HG02981 (cell line): ENCODE measurements around the gene PSMA2.

Experiments
- ATAC-seq: cut with Tn5 transposase; IDR thresholded peaks from one replicate; pipeline ENCODE4 v1.9.1; 2021; ENCODE audit warnings: mild to moderate bottlenecking, moderate library complexity; ENCODE audit not compliant: unreplicated experiment

Gene PSMA2

GRCh38 chr7:42931834-42932651 lies at the start of gene PSMA2, which contains the start of gene MRPL32:
PSMA2 (minus strand) TSS chr7:42932174; CDS start chr7:42932158, 16 bp downstream.
MRPL32 (plus strand) TSS chr7:42932376; CDS start chr7:42932387, 11 bp downstream.
- peak; percentile 100 for ATAC-seq

DNA sequence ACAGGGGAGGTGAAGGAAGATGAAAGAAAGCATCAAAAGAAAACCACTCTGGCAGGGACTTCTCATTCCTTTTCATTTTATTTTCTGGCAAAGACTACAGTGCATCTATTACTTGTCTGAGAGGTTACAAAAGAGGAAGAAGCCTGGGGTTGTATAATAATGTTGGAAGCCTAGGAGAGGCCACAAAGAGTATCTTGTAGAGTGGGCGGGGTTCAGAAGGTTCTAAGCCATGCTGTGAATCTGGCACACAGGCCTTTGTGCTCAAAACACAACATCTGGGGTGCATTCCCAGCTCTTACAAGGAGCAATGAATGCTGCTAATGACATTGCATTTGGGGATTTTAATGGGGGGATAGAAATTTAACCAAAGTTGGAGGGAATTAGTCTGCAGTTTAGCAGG lies 49.6 kb upstream of the PSMA2 start:
- ATAC-seq, result no peak

GRCh38 chr7:42980514-42980913 lies 48.5 kb upstream of the PSMA2 start:
- ATAC-seq, result no peak

GRCh38 chr7:42980084-42980483 lies 48.1 kb upstream of the PSMA2 start:
- no peak for ATAC-seq

DNA sequence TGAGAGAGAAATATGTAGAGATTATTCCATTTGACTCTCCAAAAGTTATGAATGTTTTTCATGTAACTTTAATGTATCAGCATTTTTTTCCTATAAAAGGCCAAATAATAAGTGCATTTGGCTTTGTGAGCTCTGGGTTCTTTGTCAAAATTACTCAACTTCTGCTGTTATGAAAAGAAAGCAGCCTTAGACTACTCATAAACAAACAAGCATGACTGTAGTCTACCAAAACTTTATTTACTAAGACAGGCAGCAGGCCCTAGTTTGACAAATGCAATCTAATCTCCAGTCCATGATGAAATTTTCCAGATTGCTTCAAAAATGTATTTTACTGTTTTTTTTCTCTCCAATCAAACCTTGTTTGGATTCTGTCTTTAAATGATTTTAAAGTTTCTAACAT lies 46.5 kb upstream of the PSMA2 start:
- ATAC-seq, result no peak

GRCh38 chr7:42976371-42976770 lies 44.4 kb upstream of the PSMA2 start:
- no peak for ATAC-seq

DNA sequence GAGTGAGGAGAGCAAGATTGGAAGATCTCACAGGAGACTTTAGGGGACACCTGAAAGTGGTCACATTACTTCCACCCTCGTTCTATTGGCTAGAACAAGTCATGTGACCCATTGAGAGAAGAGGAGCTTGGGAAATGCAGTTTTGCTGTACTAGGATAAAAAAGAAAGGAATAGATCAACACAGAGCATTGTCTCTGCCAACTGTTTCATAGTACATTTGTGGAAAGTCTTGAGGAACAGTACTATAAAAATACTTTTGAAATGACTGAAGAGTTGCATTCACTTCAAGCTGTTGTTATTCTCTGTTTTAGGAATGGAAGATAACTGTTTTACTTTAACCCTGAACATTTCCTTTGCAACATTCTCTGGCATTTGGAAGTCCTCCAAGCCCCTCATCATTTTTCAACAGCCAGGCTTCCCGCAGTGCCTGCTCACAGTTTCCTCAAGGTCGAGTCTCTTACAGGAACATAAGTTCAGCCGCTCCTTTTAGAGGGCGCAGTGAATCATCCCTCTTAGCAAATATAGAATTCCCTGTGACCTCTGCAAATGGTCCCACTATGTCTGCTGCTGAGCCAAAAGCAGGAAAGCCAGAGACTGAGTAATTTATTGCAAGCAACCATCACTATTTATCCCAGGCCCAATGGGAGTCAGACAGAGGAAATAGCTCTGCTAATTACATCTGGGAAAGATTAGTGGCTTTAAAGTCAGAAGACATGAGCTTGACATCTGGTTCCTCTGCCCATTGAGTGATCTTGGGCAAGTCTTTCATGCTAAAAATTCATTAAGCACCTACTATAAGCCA lies 40.9 kb upstream of the PSMA2 start:
- no peak for ATAC-seq

DNA sequence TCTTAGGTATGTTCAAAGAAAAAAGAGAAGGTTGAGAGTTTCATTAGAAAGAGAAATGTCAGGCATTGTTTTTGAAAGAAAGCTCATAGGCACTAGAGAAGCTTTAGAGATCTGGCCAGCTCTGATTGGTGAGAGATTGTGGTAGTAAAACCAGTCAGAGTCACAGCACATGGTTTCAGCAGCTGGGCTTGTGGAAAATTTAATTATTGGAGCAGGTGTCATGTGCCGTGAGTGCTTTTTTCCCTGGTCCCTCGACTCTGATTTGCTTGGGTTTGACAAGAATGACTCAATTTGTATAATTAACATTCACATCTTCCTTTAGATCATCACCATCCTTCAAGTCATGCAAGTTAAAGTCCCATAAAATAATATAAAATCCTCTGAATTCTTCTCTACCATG lies 35.4 kb upstream of the PSMA2 start:
- ATAC-seq, result no peak

- no peak for ATAC-seq
Observed at GRCh38 chr7:42964849-42965805, 33.2 kb upstream of the PSMA2 start.

DNA sequence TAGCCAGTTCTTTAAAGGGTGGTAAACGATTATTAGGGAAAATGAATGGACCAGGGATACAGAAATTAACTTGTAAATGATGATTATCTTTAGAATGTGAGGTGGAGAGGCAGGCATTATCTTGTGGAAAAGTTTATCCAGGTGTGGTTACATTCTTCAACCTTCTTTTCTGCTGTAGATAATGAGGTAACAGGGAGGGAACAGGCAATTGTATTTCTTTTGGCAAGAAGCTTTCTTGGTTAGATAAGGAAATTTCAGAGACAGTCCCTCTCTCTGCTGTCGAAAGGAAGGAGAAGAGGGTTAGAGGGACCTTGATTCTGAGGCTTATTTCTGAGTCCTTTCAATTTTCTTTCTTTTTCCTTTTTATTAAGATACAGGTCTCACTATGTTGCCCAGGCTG lies 32.3 kb upstream of the PSMA2 start:
- ATAC-seq, result no peak

DNA sequence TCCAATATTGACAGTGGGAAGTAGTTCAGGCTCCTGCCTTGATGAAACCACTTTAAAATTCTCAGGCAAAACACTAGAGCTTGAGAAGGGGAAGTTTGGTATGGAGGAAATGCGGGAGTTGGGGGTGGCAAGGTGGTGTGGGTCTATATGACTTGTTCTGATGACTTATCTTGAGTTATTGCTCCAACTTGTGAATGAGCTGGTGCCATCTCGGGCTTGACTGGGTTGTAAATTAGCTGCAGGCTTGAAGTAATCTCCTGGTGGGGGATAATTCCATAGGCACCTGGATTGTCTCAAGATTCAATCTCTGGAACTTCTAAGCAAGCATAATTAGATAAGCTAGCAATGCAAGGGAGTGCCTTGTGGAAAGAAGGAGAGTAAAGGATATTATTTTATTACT lies 29.2 kb upstream of the PSMA2 start:
- ATAC-seq, result no peak

DNA sequence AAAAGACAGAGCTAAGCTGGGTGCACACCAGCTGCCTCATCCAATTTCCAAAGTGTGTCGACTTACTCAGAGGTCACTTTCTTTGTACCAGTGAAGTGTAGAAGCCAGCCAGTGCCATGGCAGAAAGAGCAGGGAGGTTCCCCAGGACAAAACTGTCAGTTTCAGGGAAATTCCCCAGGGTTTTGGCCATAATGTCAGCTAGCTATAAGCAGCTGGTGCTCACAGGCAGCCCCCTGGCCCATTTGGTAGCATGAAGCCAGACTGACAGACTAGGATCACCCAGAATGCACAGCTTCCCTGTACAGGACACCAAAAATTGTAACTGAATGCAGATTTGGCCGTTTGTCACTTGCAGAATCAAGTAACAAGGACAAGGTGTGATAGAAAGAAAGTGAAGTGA lies 28.8 kb upstream of the PSMA2 start:
- no peak for ATAC-seq

DNA sequence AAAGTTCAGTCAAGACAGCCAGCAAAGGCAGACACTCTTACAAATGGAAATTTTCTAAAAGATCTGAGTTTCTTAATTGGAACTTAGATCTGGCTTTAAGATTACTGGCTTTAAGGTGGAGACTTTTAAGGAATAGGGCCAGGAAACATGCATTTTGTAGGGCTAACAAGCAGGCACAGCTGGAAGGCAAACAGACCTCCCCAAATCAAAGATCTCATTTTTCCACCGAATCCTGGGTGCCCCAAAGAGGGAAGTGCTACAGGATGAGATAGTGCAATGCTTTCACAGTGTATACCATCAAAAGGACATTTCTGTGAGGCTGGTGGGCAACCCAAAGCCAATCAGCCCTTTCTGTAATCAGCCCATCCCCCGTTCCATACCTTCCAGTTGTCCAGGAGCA lies 27.6 kb upstream of the PSMA2 start:
- no peak for ATAC-seq

GRCh38 chr7:42956062-42956461 lies 24.1 kb upstream of the PSMA2 start:
- no peak for ATAC-seq

- ATAC-seq, result no peak
Observed at GRCh38 chr7:42953994-42954393, 22.0 kb upstream of the PSMA2 start.

DNA sequence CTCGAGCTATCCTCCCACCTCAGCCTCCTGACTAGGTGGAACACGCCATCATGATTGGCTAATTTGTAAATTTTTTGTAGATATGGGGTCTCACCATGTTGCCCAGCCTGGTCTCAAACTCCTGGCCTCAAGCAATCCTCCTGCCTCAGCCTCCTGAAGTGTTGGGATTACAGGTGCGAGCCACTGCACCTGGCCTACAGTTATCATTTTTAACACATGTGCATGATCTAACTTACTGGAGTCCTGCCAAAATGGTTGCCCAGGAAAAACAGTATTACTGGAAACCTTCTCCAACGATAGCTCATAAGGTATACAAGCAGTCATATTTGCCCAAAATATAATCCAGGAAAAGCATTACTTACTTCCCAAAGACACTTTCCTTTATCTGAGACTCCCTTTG lies 20.4 kb upstream of the PSMA2 start:
- no peak for ATAC-seq

GRCh38 chr7:42950417-42950816 lies 18.4 kb upstream of the PSMA2 start:
- no peak for ATAC-seq

DNA sequence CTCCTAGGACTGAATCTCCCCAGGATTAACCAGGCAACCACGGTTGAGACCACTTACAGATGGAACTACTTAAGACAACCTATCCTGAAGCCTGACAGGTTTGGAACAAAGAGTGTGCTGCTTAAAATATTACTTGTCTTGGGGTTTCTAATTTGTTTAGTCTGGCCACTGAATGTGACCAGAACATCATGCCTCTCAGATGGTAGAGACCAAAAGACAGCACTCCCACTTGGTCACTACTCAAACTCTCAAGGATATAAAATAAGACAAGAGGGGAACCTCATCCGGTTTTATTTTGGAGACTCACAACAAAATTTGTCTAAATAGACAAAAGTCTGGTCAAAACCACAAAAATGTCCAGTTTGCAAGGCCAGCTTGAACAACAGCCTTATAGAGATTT lies 15.5 kb upstream of the PSMA2 start:
- ATAC-seq, result no peak

GRCh38 chr7:42946627-42946950 lies 14.6 kb upstream of the PSMA2 start:
- ATAC-seq, result no peak

DNA sequence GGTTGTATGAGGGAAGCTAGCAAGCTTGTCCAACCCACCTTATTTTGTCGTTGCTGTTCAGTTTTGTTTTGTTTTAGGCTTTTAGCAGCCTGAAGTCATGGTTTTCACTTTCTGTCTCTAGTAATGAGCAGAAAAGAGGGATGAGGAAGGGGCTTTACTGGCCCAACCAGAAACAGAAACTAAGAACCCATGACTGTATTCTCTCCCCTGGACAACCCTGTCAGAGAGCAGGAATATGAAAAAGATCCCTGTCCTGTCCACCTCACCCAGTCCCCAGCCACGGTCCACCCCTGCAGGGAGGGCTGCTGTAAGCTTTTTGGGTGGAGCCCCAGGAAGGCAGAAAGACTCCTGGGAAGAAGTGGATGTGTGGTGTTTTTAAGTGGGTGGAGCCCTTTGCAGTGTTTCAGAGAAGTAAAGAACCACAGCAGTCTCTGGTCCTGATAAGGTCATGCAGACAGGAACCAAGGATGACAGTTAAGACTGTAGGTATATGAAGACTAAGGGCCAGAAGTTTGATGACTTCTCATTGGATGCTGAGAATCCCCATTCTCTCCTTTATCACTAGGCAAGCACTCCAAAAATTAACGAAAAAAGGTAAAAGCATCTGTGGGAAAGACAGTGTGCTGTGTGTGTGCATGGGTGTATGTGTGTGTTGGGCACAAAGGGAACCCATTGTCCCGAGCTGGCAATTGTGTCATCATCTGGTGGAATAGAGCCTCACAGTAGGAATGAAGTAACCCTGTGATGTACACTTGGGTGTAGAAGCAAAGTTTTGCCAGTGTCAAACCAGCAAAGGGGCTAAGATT lies 14.1 kb upstream of the PSMA2 start:
- ATAC-seq, result no peak
